ENCODE measurements around the gene SVOPL. TPM values are rescaled to one million over a fixed set of nuclear protein-coding genes. Genes with fewer than 3 reads are reported as not detected.
A peak's percentile ranks its signal among the peaks of the same experiment; 100 is the strongest.

The SVOPL gene
- total and polyA plus RNA-seq, 4 donors, result 0.33 TPM; not detected in 3

DNA sequence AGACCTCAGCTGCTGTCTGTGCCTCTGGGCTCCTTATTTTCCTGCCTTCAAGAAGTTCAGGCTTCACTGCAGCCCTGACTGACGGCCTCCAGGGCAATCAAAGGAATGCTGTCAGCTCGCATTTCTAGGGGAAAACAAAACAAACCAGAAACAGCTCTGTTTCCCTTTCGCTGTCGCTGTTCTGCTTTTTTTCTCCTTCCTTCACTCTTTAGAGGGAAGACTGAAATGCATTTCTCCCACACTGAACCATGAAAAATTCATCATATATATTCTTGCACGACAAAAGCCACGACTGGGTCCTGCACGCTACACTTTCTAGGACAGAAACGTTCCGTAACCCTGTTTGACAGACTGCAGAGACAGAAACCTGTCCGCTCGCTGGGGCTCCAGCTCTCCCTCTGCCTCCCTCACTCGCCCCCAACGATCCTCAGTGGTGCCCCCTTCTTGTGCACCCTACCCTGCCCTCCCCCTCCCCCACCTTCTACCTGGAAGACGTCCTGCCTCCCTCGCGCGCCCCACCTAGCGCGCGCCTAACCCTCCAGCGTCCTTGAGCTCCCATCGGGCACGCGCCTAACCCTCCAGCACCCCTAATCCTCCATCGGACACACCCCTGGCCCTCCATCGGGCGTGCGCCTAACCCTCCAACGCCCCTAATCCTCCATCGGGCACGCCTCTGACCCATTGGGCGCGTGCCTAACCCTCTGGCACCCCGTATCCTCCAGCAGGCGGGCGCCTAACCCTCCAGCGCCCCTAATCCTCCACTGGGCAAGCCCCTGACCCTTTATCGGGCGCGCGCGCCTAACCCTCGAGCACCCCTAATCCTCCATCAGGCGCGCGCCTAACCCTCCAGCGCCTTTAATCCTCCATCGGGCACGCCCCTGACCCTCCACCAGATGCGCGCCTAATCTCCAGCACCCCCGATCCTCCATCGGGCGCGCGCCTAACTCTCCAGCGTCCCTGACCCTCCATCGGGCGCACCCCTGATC is 37.1 kb downstream of the SVOPL start:
- H3K4me1 ChIP-seq (ENCODE audit: control insufficient read depth in 4 of 4, insufficient read depth in 4 of 4, low read length in 3 of 4), result peaks cover 0 to 3% (median 2%) of the 10 kb centered on the region in 4 donors
- H3K4me3 ChIP-seq (ENCODE audit: low read depth in 1 of 3, low read length in 3 of 3), result peak overlapping the region in 2 of 3 donors; percentile 34 to 59
- WGBS, result 45% methylated on average over 59 of the region's 59 CpGs
- H3K36me3 ChIP-seq (ENCODE audit: control insufficient read depth in 4 of 4, insufficient read depth in 3 of 4, low read depth in 1 of 4, low read length in 3 of 4), result no peaks in the 10 kb centered on the region
- no peak for DNase-seq (ENCODE audit: low spot score)
- no peaks in the 10 kb centered on the region for H3K27me3 ChIP-seq (ENCODE audit: control insufficient read depth in 4 of 4, insufficient read depth in 4 of 4, low read length in 3 of 4)
- TF ChIP-seq FOXA2 (IDR thresholded peaks at IDR 0.05), result no peak
- TF ChIP-seq, protein P1, sequence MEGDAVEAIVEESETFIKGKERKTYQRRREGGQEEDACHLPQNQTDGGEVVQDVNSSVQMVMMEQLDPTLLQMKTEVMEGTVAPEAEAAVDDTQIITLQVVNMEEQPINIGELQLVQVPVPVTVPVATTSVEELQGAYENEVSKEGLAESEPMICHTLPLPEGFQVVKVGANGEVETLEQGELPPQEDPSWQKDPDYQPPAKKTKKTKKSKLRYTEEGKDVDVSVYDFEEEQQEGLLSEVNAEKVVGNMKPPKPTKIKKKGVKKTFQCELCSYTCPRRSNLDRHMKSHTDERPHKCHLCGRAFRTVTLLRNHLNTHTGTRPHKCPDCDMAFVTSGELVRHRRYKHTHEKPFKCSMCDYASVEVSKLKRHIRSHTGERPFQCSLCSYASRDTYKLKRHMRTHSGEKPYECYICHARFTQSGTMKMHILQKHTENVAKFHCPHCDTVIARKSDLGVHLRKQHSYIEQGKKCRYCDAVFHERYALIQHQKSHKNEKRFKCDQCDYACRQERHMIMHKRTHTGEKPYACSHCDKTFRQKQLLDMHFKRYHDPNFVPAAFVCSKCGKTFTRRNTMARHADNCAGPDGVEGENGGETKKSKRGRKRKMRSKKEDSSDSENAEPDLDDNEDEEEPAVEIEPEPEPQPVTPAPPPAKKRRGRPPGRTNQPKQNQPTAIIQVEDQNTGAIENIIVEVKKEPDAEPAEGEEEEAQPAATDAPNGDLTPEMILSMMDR (IDR thresholded peaks at IDR 0.05; ENCODE audit: low read depth, low read length, missing input control), result no peak
- H3K9me3 ChIP-seq (ENCODE audit: control insufficient read depth in 4 of 4, low read length in 3 of 4), result no peaks in the 10 kb centered on the region
- H3K27ac ChIP-seq (ENCODE audit: low read depth in 1 of 2, low read length in 2 of 2), result no peak overlapping the region
- no peak overlapping the region for H3K9ac ChIP-seq (ENCODE audit: low read depth in 1 of 2, low read length in 2 of 2)

DNA sequence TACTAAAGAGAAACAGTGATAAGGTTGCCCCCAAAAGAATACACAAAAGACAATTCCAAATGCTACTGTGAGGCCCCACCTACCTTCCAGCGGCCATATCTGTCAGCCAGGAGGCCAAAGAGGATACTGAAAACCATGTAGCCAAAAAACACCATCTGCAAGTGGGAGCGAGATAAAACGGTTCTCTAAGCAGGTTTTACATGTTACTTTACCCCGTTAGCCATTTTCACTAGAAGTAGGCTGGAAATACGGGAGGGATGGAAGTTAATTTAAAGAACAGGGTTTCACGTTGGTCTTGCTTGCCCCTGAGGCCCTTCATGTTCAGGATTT is 38.2 kb downstream of the SVOPL start:
- H3K4me3 ChIP-seq (ENCODE audit: low read depth in 1 of 3, low read length in 3 of 3), result no peak overlapping the region
- peaks cover 0 to 3% (median 2%) of the 10 kb centered on the region in 4 donors for H3K4me1 ChIP-seq (ENCODE audit: control insufficient read depth in 4 of 4, insufficient read depth in 4 of 4, low read length in 3 of 4)
- H3K9me3 ChIP-seq (ENCODE audit: control insufficient read depth in 4 of 4, low read length in 3 of 4), result no peaks in the 10 kb centered on the region
- H3K27me3 ChIP-seq (ENCODE audit: control insufficient read depth in 4 of 4, insufficient read depth in 4 of 4, low read length in 3 of 4), result no peaks in the 10 kb centered on the region
- TF ChIP-seq, protein P2, sequence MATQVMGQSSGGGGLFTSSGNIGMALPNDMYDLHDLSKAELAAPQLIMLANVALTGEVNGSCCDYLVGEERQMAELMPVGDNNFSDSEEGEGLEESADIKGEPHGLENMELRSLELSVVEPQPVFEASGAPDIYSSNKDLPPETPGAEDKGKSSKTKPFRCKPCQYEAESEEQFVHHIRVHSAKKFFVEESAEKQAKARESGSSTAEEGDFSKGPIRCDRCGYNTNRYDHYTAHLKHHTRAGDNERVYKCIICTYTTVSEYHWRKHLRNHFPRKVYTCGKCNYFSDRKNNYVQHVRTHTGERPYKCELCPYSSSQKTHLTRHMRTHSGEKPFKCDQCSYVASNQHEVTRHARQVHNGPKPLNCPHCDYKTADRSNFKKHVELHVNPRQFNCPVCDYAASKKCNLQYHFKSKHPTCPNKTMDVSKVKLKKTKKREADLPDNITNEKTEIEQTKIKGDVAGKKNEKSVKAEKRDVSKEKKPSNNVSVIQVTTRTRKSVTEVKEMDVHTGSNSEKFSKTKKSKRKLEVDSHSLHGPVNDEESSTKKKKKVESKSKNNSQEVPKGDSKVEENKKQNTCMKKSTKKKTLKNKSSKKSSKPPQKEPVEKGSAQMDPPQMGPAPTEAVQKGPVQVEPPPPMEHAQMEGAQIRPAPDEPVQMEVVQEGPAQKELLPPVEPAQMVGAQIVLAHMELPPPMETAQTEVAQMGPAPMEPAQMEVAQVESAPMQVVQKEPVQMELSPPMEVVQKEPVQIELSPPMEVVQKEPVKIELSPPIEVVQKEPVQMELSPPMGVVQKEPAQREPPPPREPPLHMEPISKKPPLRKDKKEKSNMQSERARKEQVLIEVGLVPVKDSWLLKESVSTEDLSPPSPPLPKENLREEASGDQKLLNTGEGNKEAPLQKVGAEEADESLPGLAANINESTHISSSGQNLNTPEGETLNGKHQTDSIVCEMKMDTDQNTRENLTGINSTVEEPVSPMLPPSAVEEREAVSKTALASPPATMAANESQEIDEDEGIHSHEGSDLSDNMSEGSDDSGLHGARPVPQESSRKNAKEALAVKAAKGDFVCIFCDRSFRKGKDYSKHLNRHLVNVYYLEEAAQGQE (IDR thresholded peaks at IDR 0.05), result no peak
- TF ChIP-seq FOXA2 (IDR thresholded peaks at IDR 0.05) (no peak), NR2F2 (IDR thresholded peaks at IDR 0.05) (no peak), SP1 (IDR thresholded peaks at IDR 0.05) (no peak), FOXA1 (IDR thresholded peaks at IDR 0.05) (no peak), RAD21 (IDR thresholded peaks at IDR 0.05) (no peak), GABPA (IDR thresholded peaks at IDR 0.05 in 1 of 2, conservative IDR thresholded peaks at IDR 0.05 in 1 of 2) (no peak)
- TF ChIP-seq, protein P3, sequence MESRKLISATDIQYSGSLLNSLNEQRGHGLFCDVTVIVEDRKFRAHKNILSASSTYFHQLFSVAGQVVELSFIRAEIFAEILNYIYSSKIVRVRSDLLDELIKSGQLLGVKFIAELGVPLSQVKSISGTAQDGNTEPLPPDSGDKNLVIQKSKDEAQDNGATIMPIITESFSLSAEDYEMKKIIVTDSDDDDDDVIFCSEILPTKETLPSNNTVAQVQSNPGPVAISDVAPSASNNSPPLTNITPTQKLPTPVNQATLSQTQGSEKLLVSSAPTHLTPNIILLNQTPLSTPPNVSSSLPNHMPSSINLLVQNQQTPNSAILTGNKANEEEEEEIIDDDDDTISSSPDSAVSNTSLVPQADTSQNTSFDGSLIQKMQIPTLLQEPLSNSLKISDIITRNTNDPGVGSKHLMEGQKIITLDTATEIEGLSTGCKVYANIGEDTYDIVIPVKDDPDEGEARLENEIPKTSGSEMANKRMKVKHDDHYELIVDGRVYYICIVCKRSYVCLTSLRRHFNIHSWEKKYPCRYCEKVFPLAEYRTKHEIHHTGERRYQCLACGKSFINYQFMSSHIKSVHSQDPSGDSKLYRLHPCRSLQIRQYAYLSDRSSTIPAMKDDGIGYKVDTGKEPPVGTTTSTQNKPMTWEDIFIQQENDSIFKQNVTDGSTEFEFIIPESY (IDR thresholded peaks at IDR 0.05), result no peak
- TF ChIP-seq, protein P1 (IDR thresholded peaks at IDR 0.05; ENCODE audit: low read depth, low read length, missing input control), result no peak
- WGBS, result 91% methylated on average over 6 of the region's 6 CpGs
- no peak overlapping the region for H3K9ac ChIP-seq (ENCODE audit: low read depth in 1 of 2, low read length in 2 of 2)
- no peaks in the 10 kb centered on the region for H3K36me3 ChIP-seq (ENCODE audit: control insufficient read depth in 4 of 4, insufficient read depth in 3 of 4, low read depth in 1 of 4, low read length in 3 of 4)
- H3K27ac ChIP-seq (ENCODE audit: low read depth in 1 of 2, low read length in 2 of 2), result no peak overlapping the region
- no peak for DNase-seq (ENCODE audit: low spot score)

Measured in liver (tissue), 9 donors.